Immature natural killer cell (primary cell): Measurements from ENCODE around the gene PRKCB. TPM values are rescaled to one million over a fixed set of nuclear protein-coding genes. Genes with fewer than 3 reads are reported as not detected.
A peak's percentile ranks its signal among the peaks of the same experiment; 100 is the strongest.

Source experiments
- DNase-seq, 3 donors: peaks; one replicate each; pipeline ENCODE4 v3.0.0; 2022; ENCODE audit warnings: mixed read lengths in 1 of 3
- H3K27ac Mint-ChIP-seq, 6 donors: one replicate each; pipeline ENCODE4 v1.8.0; 2020; ENCODE audit warnings: mixed read lengths in 6 of 6, mild to moderate bottlenecking in 5 of 6, inconsistent platforms in 4 of 6, moderate library complexity in 3 of 6
- H3K27me3 Mint-ChIP-seq, 3 donors: one replicate each; pipeline ENCODE4 v1.8.0; 2020 to 2021; ENCODE audit warnings: low read depth in 3 of 3, mild to moderate bottlenecking in 3 of 3, mixed read lengths in 3 of 3, moderate library complexity in 3 of 3, inconsistent platforms in 1 of 3
- H3K36me3 Mint-ChIP-seq, 3 donors: one replicate each; pipeline ENCODE4 v1.8.0; 2020; ENCODE audit warnings: mixed read lengths in 3 of 3, inconsistent platforms in 2 of 3, mild to moderate bottlenecking in 2 of 3
- H3K4me1 Mint-ChIP-seq, 2 donors: one replicate each; pipeline ENCODE4 v1.8.0; 2020; ENCODE audit warnings: inconsistent platforms in 2 of 2, mild to moderate bottlenecking in 2 of 2, mixed read lengths in 2 of 2, moderate library complexity in 1 of 2
- H3K4me3 Mint-ChIP-seq, 5 donors: one replicate each; pipeline ENCODE4 v1.8.0; 2020; ENCODE audit warnings: mild to moderate bottlenecking in 5 of 5, mixed read lengths in 5 of 5, inconsistent platforms in 3 of 5, moderate library complexity in 3 of 5
- H3K9me3 Mint-ChIP-seq, 6 donors: one replicate each; pipeline ENCODE4 v1.8.0; 2020; ENCODE audit warnings: mild to moderate bottlenecking in 6 of 6, mixed read lengths in 6 of 6, inconsistent platforms in 4 of 6, moderate library complexity in 3 of 6
- polyA plus RNA-seq, 3 donors: library from polyadenylated mRNA; unstranded; fragments of 300-500 nt; fragmentation: Illumina TruSeq; gene quantifications; one replicate each; pipeline ENCODE4 v1.2.3, GENCODE V29; 2021

The PRKCB gene
- polyA plus RNA-seq, 3 donors from 2014 or later = 78.7 to 110 (median 104) TPM

GRCh38 chr16:23824909-23825308 lies 10.9 kb upstream of the PRKCB start:
- Mint-ChIP-seq H3K27me3 (peaks cover 0 to 6% (median 2%) of the 10 kb centered on the region in 3 donors), H3K4me3 (peak overlapping the region in 3 of 5 donors; percentile 9 to 77 (median 14)), H3K36me3 (peaks cover 0 to 10% (median 2%) of the 10 kb centered on the region in 3 donors), H3K27ac (peak overlapping the region; percentile 57 to 92 (median 71)), H3K4me1 (peaks cover 61 to 75% of the 10 kb centered on the region in 2 donors), H3K9me3 (peaks cover 0 to 8% (median 4%) of the 10 kb centered on the region in 6 donors)
- DNase-seq = no peak

- DNase-seq = peak; percentile 40 to 64 (median 41)
These were observed 9.2 kb upstream of the PRKCB start for GRCh38 chr16:23826528-23827045.

GRCh38 chr16:23827057-23827456 lies 8.7 kb upstream of the PRKCB start:
- Mint-ChIP-seq H3K4me3 (peak overlapping the region; percentile 69 to 77 (median 73)), H3K27ac (peak overlapping the region; percentile 85 to 97 (median 90)), H3K4me1 (peaks cover 51 to 63% of the 10 kb centered on the region in 2 donors), H3K27me3 (peaks cover 2 to 7% (median 4%) of the 10 kb centered on the region in 3 donors), H3K9me3 (peaks cover 0 to 20% (median 14%) of the 10 kb centered on the region in 6 donors), H3K36me3 (peaks cover 0 to 18% (median 3%) of the 10 kb centered on the region in 3 donors)
- no peak for DNase-seq

More at GRCh38 chr16:23826528-23827045, 9.2 kb upstream of the PRKCB start:
- Mint-ChIP-seq H3K4me1 (peaks cover 55 to 67% of the 10 kb centered on the region in 2 donors), H3K27me3 (peaks cover 2 to 5% (median 4%) of the 10 kb centered on the region in 3 donors), H3K9me3 (peaks cover 0 to 20% (median 14%) of the 10 kb centered on the region in 6 donors), H3K27ac (peak overlapping the region; percentile 85 to 97 (median 90)), H3K36me3 (peaks cover 0 to 18% (median 3%) of the 10 kb centered on the region in 3 donors), H3K4me3 (peak overlapping the region; percentile 69 to 77 (median 73))

GRCh38 chr16:23829454-23829853 lies 6.3 kb upstream of the PRKCB start:
- DNase-seq = no peak
- peaks cover 0 to 18% (median 3%) of the 10 kb centered on the region in 3 donors for H3K36me3 Mint-ChIP-seq
- H3K4me3 Mint-ChIP-seq = no peak overlapping the region
- H3K27ac Mint-ChIP-seq = no peak overlapping the region
- peaks cover 2 to 7% (median 2%) of the 10 kb centered on the region in 3 donors for H3K27me3 Mint-ChIP-seq
- peaks cover 34 to 39% of the 10 kb centered on the region in 2 donors for H3K4me1 Mint-ChIP-seq
- peaks cover 0 to 20% (median 14%) of the 10 kb centered on the region in 6 donors for H3K9me3 Mint-ChIP-seq

- H3K9me3 Mint-ChIP-seq = peaks cover 0 to 20% (median 14%) of the 10 kb centered on the region in 6 donors
- peaks cover 2 to 7% (median 2%) of the 10 kb centered on the region in 3 donors for H3K27me3 Mint-ChIP-seq
- H3K4me1 Mint-ChIP-seq = peaks cover 32 to 36% of the 10 kb centered on the region in 2 donors
- H3K27ac Mint-ChIP-seq = no peak overlapping the region
- no peak for DNase-seq
- no peak overlapping the region for H3K4me3 Mint-ChIP-seq
- peaks cover 0 to 18% (median 3%) of the 10 kb centered on the region in 3 donors for H3K36me3 Mint-ChIP-seq
These were observed 5.5 kb upstream of the PRKCB start for GRCh38 chr16:23830276-23830675.

- Mint-ChIP-seq H3K9me3 (peaks cover 0 to 20% (median 14%) of the 10 kb centered on the region in 6 donors), H3K4me3 (no peak overlapping the region), H3K27me3 (peaks cover 2 to 9% (median 7%) of the 10 kb centered on the region in 3 donors), H3K27ac (no peak overlapping the region), H3K4me1 (peaks cover 25 to 28% of the 10 kb centered on the region in 2 donors), H3K36me3 (peaks cover 0 to 18% (median 3%) of the 10 kb centered on the region in 3 donors)
- no peak for DNase-seq
These were observed 2.9 kb upstream of the PRKCB start for GRCh38 chr16:23832882-23833281.

GRCh38 chr16:23833504-23833903 lies 2.3 kb upstream of the PRKCB start:
- Mint-ChIP-seq H3K27ac (no peak overlapping the region), H3K4me1 (peaks cover 27 to 29% of the 10 kb centered on the region in 2 donors), H3K27me3 (peaks cover 2 to 7% (median 7%) of the 10 kb centered on the region in 3 donors), H3K4me3 (no peak overlapping the region), H3K9me3 (peaks cover 0 to 20% (median 14%) of the 10 kb centered on the region in 6 donors), H3K36me3 (peaks cover 0 to 18% (median 3%) of the 10 kb centered on the region in 3 donors)
- no peak for DNase-seq

- Mint-ChIP-seq H3K9me3 (peaks cover 0 to 20% (median 12%) of the 10 kb centered on the region in 6 donors), H3K4me1 (peaks cover 33 to 34% of the 10 kb centered on the region in 2 donors), H3K27ac (no peak overlapping the region), H3K36me3 (peaks cover 4 to 14% (median 7%) of the 10 kb centered on the region in 3 donors), H3K4me3 (peak overlapping the region; percentile 4 to 95 (median 89)), H3K27me3 (peaks cover 2 to 7% (median 7%) of the 10 kb centered on the region in 3 donors)
- DNase-seq = no peak
These were observed 1.7 kb upstream of the PRKCB start for GRCh38 chr16:23833960-23834685.

- Mint-ChIP-seq H3K9me3 (peaks cover 0 to 2% (median under 1%) of the 10 kb centered on the region in 6 donors), H3K36me3 (peaks cover 4 to 12% (median 4%) of the 10 kb centered on the region in 3 donors), H3K4me1 (peaks cover 50 to 53% of the 10 kb centered on the region in 2 donors), H3K4me3 (peak overlapping the region in 4 of 5 donors; percentile 94 to 99 (median 98)), H3K27me3 (peaks cover 0 to 7% (median 7%) of the 10 kb centered on the region in 3 donors), H3K27ac (no peak overlapping the region)
- DNase-seq = no peak
These were observed 258 bp downstream of the PRKCB start for GRCh38 chr16:23836078-23836403.

GRCh38 chr16:23836404-23837311 lies 875 bp downstream of the PRKCB start:
- Mint-ChIP-seq H3K36me3 (peaks cover 4 to 12% (median 4%) of the 10 kb centered on the region in 3 donors), H3K27me3 (peaks cover 0 to 7% (median 1%) of the 10 kb centered on the region in 3 donors), H3K4me3 (peak overlapping the region; percentile 92 to 99 (median 96)), H3K27ac (peak overlapping the region; percentile 61 to 82 (median 79)), H3K4me1 (peaks cover 50 to 53% of the 10 kb centered on the region in 2 donors), H3K9me3 (no peaks in the 10 kb centered on the region)
- DNase-seq = peak; percentile 46 to 54 (median 53)

GRCh38 chr16:23837553-23838308 lies 1.9 kb downstream of the PRKCB start:
- peak overlapping the region; percentile 92 to 99 (median 96) for H3K4me3 Mint-ChIP-seq
- H3K36me3 Mint-ChIP-seq = peaks cover 4 to 12% (median 4%) of the 10 kb centered on the region in 3 donors
- H3K27me3 Mint-ChIP-seq = peaks cover 0 to 7% (median 0%) of the 10 kb centered on the region in 3 donors
- no peak for DNase-seq
- H3K4me1 Mint-ChIP-seq = peaks cover 58 to 63% of the 10 kb centered on the region in 2 donors
- H3K27ac Mint-ChIP-seq = peak overlapping the region; percentile 41 to 81 (median 70)
- H3K9me3 Mint-ChIP-seq = no peaks in the 10 kb centered on the region

GRCh38 chr16:23838485-23839142 lies 2.8 kb downstream of the PRKCB start:
- DNase-seq = no peak
- peaks cover 4 to 16% (median 5%) of the 10 kb centered on the region in 3 donors for H3K36me3 Mint-ChIP-seq
- peak overlapping the region; percentile 7 to 99 (median 96) for H3K4me3 Mint-ChIP-seq
- H3K27ac Mint-ChIP-seq = peak overlapping the region; percentile 5 to 77 (median 53)
- H3K27me3 Mint-ChIP-seq = peaks cover 0 to 7% (median 0%) of the 10 kb centered on the region in 3 donors
- H3K9me3 Mint-ChIP-seq = no peaks in the 10 kb centered on the region
- H3K4me1 Mint-ChIP-seq = peaks cover 58 to 72% of the 10 kb centered on the region in 2 donors
